Thoracic aorta (tissue), 2 donors: ENCODE results near the gene PPARG. TPM values are rescaled to one million over a fixed set of nuclear protein-coding genes. Genes with fewer than 3 reads are reported as not detected.

ENCODE experiments used
- ATAC-seq: fragments of 150-250 bp; one replicate; pipeline ENCODE4 v1.8.0; 2017; ENCODE audit warnings: low read depth; ENCODE audit not compliant: insufficient number of reproducible peaks, low FRiP score
- DNase-seq: peaks from one replicate; pipeline ENCODE4 v3.0.0-alpha.2; 2020; ENCODE audit warnings: low spot score
- H3K27ac ChIP-seq, 2 donors: fragments of 200-600 bp; sonication (generic); 1 replicate in 1 of 2; 2 replicates in 1 of 2; pipeline ENCODE4 v1.5.1; 2016; ENCODE audit warnings: mild to moderate bottlenecking in 2 of 2, moderate library complexity in 2 of 2
- H3K27me3 ChIP-seq: fragments of 200-600 bp; sonication (generic); replicated peaks from 2 replicates; pipeline ENCODE4 v1.6.0; 2016; ENCODE audit warnings: mild to moderate bottlenecking; ENCODE audit not compliant: insufficient read depth
- H3K36me3 ChIP-seq: fragments of 200-600 bp; sonication (generic); one replicate; pipeline ENCODE4 v1.5.1; 2016
- H3K4me1 ChIP-seq, 2 donors: fragments of 200-600 bp; sonication (generic); 1 replicate in 1 of 2; 2 replicates in 1 of 2; pipeline versions ENCODE4 v1.5.1 to v1.6.0; 2016; ENCODE audit warnings: low read depth in 2 of 2, mild to moderate bottlenecking in 1 of 2; ENCODE audit not compliant: control insufficient read depth in 1 of 2
- H3K4me3 ChIP-seq: fragments of 200-600 bp; sonication (generic); 2 replicates; pipeline ENCODE4 v1.5.1; 2016; ENCODE audit warnings: mild to moderate bottlenecking
- H3K9me3 ChIP-seq: fragments of 200-600 bp; sonication (generic); 2 replicates; pipeline ENCODE4 v1.5.1; 2016
- CTCF ChIP-seq: fragments of 200-600 bp; sonication (generic); IDR thresholded peaks from one replicate; pipeline ENCODE4 v1.5.1; 2019; ENCODE audit warnings: antibody characterized with exemption
- total RNA-seq, 2 donors: library from RNA; depleted of rRNA; stranded (reverse); fragments of >200 nt; gene quantifications; one replicate each; pipeline versions ENCODE4 v1.1.0 to v1.2.3, GENCODE V29; 2016

PPARG gene
- total RNA-seq, 2 donors from 2014 or later: 8.5 to 13.1 TPM

DNA sequence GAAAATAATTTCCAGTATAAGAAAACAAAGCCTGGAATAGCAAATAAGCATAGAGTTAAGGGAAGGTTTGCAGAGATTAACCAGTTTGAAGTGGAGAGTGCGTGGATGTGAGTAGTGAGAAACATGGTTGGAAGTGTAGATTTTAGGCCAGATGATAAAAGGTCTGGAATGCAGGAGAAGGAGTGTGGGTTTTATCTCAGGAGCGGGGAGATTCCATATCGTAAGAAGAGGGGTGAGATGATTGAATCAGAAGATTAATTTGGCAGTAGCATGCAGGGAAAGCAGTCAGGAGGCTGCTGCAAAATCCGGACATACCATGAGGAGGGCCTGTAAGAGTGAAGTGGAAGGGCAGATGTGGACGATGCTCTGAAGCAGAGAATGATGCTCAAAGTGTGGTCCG, 13.7 kb downstream of the PPARG start:
- no peak for TF ChIP-seq CTCF
- H3K4me3 ChIP-seq: no peak overlapping the region
- H3K27ac ChIP-seq: no peak overlapping the region
- ATAC-seq (no peak), DNase-seq (no peak)
- no peaks in the 10 kb centered on the region for H3K9me3 ChIP-seq
- no peaks in the 10 kb centered on the region for H3K36me3 ChIP-seq
- H3K4me1 ChIP-seq: no peaks in the 10 kb centered on the region
- H3K27me3 ChIP-seq: no peaks in the 10 kb centered on the region

GRCh38 chr3:12303534-12303933, 14.7 kb downstream of the PPARG start:
- no peak overlapping the region for H3K27ac ChIP-seq
- no peaks in the 10 kb centered on the region for H3K36me3 ChIP-seq
- no peaks in the 10 kb centered on the region for H3K9me3 ChIP-seq
- no peak for DNase-seq
- no peaks in the 10 kb centered on the region for H3K4me1 ChIP-seq
- H3K27me3 ChIP-seq: no peaks in the 10 kb centered on the region
- no peak overlapping the region for H3K4me3 ChIP-seq
- ATAC-seq: no peak
- TF ChIP-seq CTCF: no peak

DNA sequence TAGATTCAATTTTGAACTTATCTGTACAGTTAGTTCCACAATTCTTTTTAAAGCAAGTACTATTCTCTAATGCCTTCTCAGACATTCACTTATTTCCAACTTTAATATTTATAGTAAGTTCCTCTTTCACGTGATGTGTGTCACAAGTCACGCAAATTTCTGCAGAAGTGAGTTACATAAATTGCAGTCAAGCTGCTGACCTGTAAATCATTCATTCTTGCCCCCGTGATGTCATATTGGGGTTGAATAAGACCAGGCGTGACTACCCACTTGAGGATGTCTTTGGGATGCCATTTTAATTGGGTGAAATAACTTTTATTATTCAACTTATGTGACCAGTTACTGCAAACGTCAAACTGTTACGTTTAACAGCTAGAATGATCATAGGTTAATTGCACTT, 15.1 kb downstream of the PPARG start:
- Histone ChIP-seq H3K27me3 (no peaks in the 10 kb centered on the region), H3K36me3 (no peaks in the 10 kb centered on the region), H3K9me3 (no peaks in the 10 kb centered on the region), H3K27ac (no peak overlapping the region), H3K4me1 (no peaks in the 10 kb centered on the region), H3K4me3 (no peak overlapping the region)
- ATAC-seq (no peak), DNase-seq (no peak)
- no peak for TF ChIP-seq CTCF

GRCh38 chr3:12307136-12307535, 18.3 kb downstream of the PPARG start:
- Histone ChIP-seq H3K9me3 (no peaks in the 10 kb centered on the region), H3K27ac (no peak overlapping the region), H3K4me1 (no peaks in the 10 kb centered on the region), H3K4me3 (no peak overlapping the region), H3K27me3 (no peaks in the 10 kb centered on the region), H3K36me3 (no peaks in the 10 kb centered on the region)
- no peak for DNase-seq
- no peak for TF ChIP-seq CTCF
- no peak for ATAC-seq

- Histone ChIP-seq H3K4me1 (no peaks in the 10 kb centered on the region), H3K27ac (no peak overlapping the region), H3K36me3 (no peaks in the 10 kb centered on the region), H3K9me3 (no peaks in the 10 kb centered on the region), H3K27me3 (no peaks in the 10 kb centered on the region), H3K4me3 (no peak overlapping the region)
- ATAC-seq: no peak
- TF ChIP-seq CTCF: no peak
- no peak for DNase-seq
These were observed 19.6 kb downstream of the PPARG start for GRCh38 chr3:12308517-12308916.
